HCT116 (cell line): ENCODE measurements around the gene ACOT6. TPM values are rescaled to one million over a fixed set of nuclear protein-coding genes. Genes with fewer than 3 reads are reported as not detected.

ENCODE experiments used
- ATAC-seq: fragments of 200-7000 bp; cut with Tn5 transposase; 2 replicates; pipeline ENCODE4 v1.9.1; 2020; ENCODE audit warnings: mild to moderate bottlenecking, moderate library complexity
- BruUV-seq: library from RNA; stranded (reverse); fragments of 400-500 nt; replicated peaks from 2 replicates; lab custom pipeline; 2021; lab: Mats Ljungman, UMichigan
- CTCF ChIA-PET: fragments of 300-600 bp; sonication (Branson Sonifier 250); formaldehyde crosslinking; loops from one replicate; lab custom pipeline; 2021; ENCODE audit warnings: antibody characterized with exemption; lab: Charles Lee
- POLR2A ChIA-PET: fragments of 300-600, 350-600 bp; sonication (Branson Sonifier 250); formaldehyde crosslinking; loops from one replicate; lab custom pipeline; 2021; ENCODE audit warnings: antibody characterized with exemption; lab: Charles Lee
- RAD21 ChIA-PET, 2 experiments: fragments of 300-600 bp; sonication (Branson Sonifier 250); formaldehyde crosslinking; loops; one replicate each; lab custom pipeline; 2023; ENCODE audit warnings: low total read pairs in 2 of 2; ENCODE audit not compliant: uncharacterized antibody in 2 of 2, unreplicated experiment in 2 of 2, low non-redundant PET in 1 of 2; lab: Charles Lee
- DNase-seq: peaks from one replicate; pipeline ENCODE4 v3.0.0-alpha.2; 2010; ENCODE audit warnings: low read depth, low spot score
- H2AFZ ChIP-seq: fragments of 200-600 bp; shearing (Covaris generic), sonication (generic); 2 replicates; pipeline ENCODE4 v1.6.1; 2017; ENCODE audit warnings: low read depth, mixed run types, mixed read lengths, antibody characterized with exemption, low read length; ENCODE audit not compliant: poor library complexity, severe bottlenecking
- H3K27ac ChIP-seq: 2 replicates; pipeline ENCODE4 v1.5.1; 2012; ENCODE audit warnings: low read depth, low read length
- H3K27me3 ChIP-seq: fragments of 200-600 bp; sonication (generic); 2 replicates; pipeline ENCODE4 v1.6.1; 2016; ENCODE audit warnings: mixed run types, low read length, mixed read lengths; ENCODE audit not compliant: insufficient read depth
- H3K36me3 ChIP-seq, 2 experiments: fragments of 200-500 bp in 1 of 2; fragments of 200-600 bp in 1 of 2; sonication (Bioruptor generic) in 1 of 2; sonication (generic) in 1 of 2; 2 replicates each; pipeline versions ENCODE4 v1.5.1 to v1.6.1; 2014 to 2016; ENCODE audit warnings: low read length in 2 of 2, inconsistent platforms in 1 of 2, mixed read lengths in 1 of 2, mixed run types in 1 of 2; ENCODE audit not compliant: insufficient read depth in 2 of 2, control insufficient read depth in 1 of 2
- H3K4me1 ChIP-seq, 2 experiments: fragments of 200-600 bp in 1 of 2; sonication (generic) in 1 of 2; 2 replicates each; pipeline versions ENCODE4 v1.5.1 to v1.6.1; 2012 to 2017; ENCODE audit warnings: low read length in 2 of 2, inconsistent platforms in 1 of 2, mild to moderate bottlenecking in 1 of 2, mixed read lengths in 1 of 2, mixed run types in 1 of 2, moderate library complexity in 1 of 2; ENCODE audit not compliant: insufficient read depth in 2 of 2, control insufficient read depth in 1 of 2
- H3K4me2 ChIP-seq: fragments of 200-600 bp; sonication (generic); 2 replicates; pipeline ENCODE4 v1.6.1; 2017; ENCODE audit warnings: mixed run types, low read length, mixed read lengths
- H3K4me3 ChIP-seq, 2 experiments: fragments of 200-600 bp in 1 of 2; sonication (generic) in 1 of 2; replicated peaks in 1 of 2; 2 replicates each; pipeline ENCODE4 v1.5.1; 2011 to 2016; ENCODE audit warnings: low read length in 2 of 2, control low read depth in 1 of 2, low read depth in 1 of 2, mild to moderate bottlenecking in 1 of 2, mixed read lengths in 1 of 2, mixed run types in 1 of 2
- H3K79me2 ChIP-seq: fragments of 200-600 bp; sonication (generic); 2 replicates; pipeline ENCODE4 v1.6.1; 2017; ENCODE audit warnings: mild to moderate bottlenecking, mixed run types, low read length, moderate library complexity, mixed read lengths; ENCODE audit not compliant: insufficient read depth
- H3K9ac ChIP-seq: fragments of 200-600 bp; sonication (generic); 2 replicates; pipeline ENCODE4 v1.6.1; 2016; ENCODE audit warnings: low read length, mixed read lengths
- H3K9me2 ChIP-seq: fragments of 200-600 bp; sonication (generic), shearing (Covaris generic); 2 replicates; pipeline ENCODE4 v1.6.1; 2017; ENCODE audit warnings: mixed run types, mild to moderate bottlenecking, moderate library complexity; ENCODE audit not compliant: insufficient read depth
- H3K9me3 ChIP-seq, 2 experiments: fragments of 200-500 bp in 1 of 2; fragments of 200-600 bp in 1 of 2; sonication (Bioruptor generic) in 1 of 2; sonication (generic) in 1 of 2; 2 replicates each; pipeline ENCODE4 v1.6.1; 2014 to 2017; ENCODE audit warnings: low read length in 2 of 2, mixed read lengths in 2 of 2, inconsistent platforms in 1 of 2, low read depth in 1 of 2, mild to moderate bottlenecking in 1 of 2, mixed run types in 1 of 2, moderate library complexity in 1 of 2; ENCODE audit not compliant: control insufficient read depth in 1 of 2, insufficient read depth in 1 of 2
- H4K20me1 ChIP-seq: fragments of 200-600 bp; sonication (generic), shearing (Covaris generic); 2 replicates; pipeline ENCODE4 v1.6.1; 2017; ENCODE audit warnings: mixed run types, mild to moderate bottlenecking, moderate library complexity; ENCODE audit not compliant: insufficient read depth
- ATF3 ChIP-seq: IDR thresholded peaks from 2 replicates; pipeline ENCODE4 v1.6.1; 2012
- CBX3 ChIP-seq: IDR thresholded peaks from 2 replicates; pipeline ENCODE4 v1.6.1; 2012; ENCODE audit warnings: low read depth
- EGR1 ChIP-seq: IDR thresholded peaks from 2 replicates; pipeline ENCODE4 v1.6.1; 2012; ENCODE audit warnings: low read depth
- ELF1 ChIP-seq: IDR thresholded peaks from 2 replicates; pipeline ENCODE4 v1.6.1; 2012; ENCODE audit warnings: low read depth, borderline replicate concordance
- EZH2 ChIP-seq: fragments of 200-600 bp; sonication (generic); IDR thresholded peaks from 2 replicates; pipeline ENCODE4 v1.6.1; 2017; ENCODE audit warnings: antibody characterized with exemption, mixed run types
- EZH2phosphoT487 ChIP-seq: fragments of 200-600 bp; IDR thresholded peaks from 2 replicates; pipeline ENCODE4 v1.6.1; 2018; ENCODE audit warnings: antibody characterized with exemption, borderline replicate concordance
- FOSL1 ChIP-seq: IDR thresholded peaks from 2 replicates; pipeline ENCODE4 v1.6.1; 2012; ENCODE audit warnings: low read depth
- JUND ChIP-seq: IDR thresholded peaks from 2 replicates; pipeline ENCODE4 v1.6.1; 2012
- MAX ChIP-seq: IDR thresholded peaks from 2 replicates; pipeline ENCODE4 v1.6.1; 2012
- POLR2A ChIP-seq: IDR thresholded peaks from 2 replicates; pipeline ENCODE4 v1.7.0; 2011; ENCODE audit warnings: borderline replicate concordance; ENCODE audit not compliant: insufficient read depth, insufficient read length; ENCODE audit errors: extremely low read depth
- RAD21 ChIP-seq: IDR thresholded peaks from 2 replicates; pipeline ENCODE4 v1.6.1; 2012; ENCODE audit warnings: low read depth, mild to moderate bottlenecking
- REST ChIP-seq: IDR thresholded peaks from 2 replicates; pipeline ENCODE4 v1.6.1; 2012; ENCODE audit warnings: low read depth
- SIN3A ChIP-seq: IDR thresholded peaks from 2 replicates; pipeline ENCODE4 v1.6.1; 2012; ENCODE audit warnings: low read depth
- SP1 ChIP-seq: IDR thresholded peaks from 2 replicates; pipeline ENCODE4 v1.6.1; 2012; ENCODE audit warnings: low read depth
- SRF ChIP-seq: IDR thresholded peaks from 2 replicates; pipeline ENCODE4 v1.6.1; 2012; ENCODE audit warnings: low read depth
- TCF7L2 ChIP-seq: IDR thresholded peaks from 2 replicates; pipeline ENCODE4 v1.7.0; 2011; ENCODE audit warnings: borderline replicate concordance, inconsistent platforms; ENCODE audit not compliant: insufficient read depth, insufficient read length; ENCODE audit errors: extremely low read depth
- YY1 ChIP-seq: IDR thresholded peaks from 2 replicates; pipeline ENCODE4 v1.6.1; 2011; ENCODE audit warnings: low read length, low read depth, moderate library complexity, mild to moderate bottlenecking; ENCODE audit not compliant: insufficient replicate concordance; ENCODE audit errors: extremely low read depth
- ZBTB33 ChIP-seq: IDR thresholded peaks from 2 replicates; pipeline ENCODE4 v1.6.1; 2011; ENCODE audit warnings: mild to moderate bottlenecking, low read length, moderate library complexity; ENCODE audit not compliant: insufficient replicate concordance; ENCODE audit errors: extremely low read depth
- ZFX ChIP-seq: fragments of 450-650 bp; IDR thresholded peaks from 2 replicates; pipeline ENCODE4 v1.6.1; 2017
- ZNF274 ChIP-seq: fragments of 200-500 bp; sonication (Bioruptor generic); IDR thresholded peaks from 2 replicates; pipeline ENCODE4 v1.6.1; 2014; ENCODE audit warnings: mild to moderate bottlenecking, low read depth, low read length, inconsistent platforms
- intact Hi-C: fragments of 100-400 bp; cut with micrococcal nuclease; formaldehyde crosslinking; loops from 2 replicates; pipeline ENCODE4 v1.10.0; 2022
- total RNA-seq: library from RNA; stranded (reverse); gene quantifications from one replicate; pipeline ENCODE4 v1.2.1, GENCODE V29; 2021; ENCODE audit not compliant: unreplicated experiment

Gene ACOT6
- total RNA-seq, 1 experiment from 2014 or later: not detected

- TF ChIP-seq SRF (no peak), JUND (no peak), YY1 (no peak)
- TF ChIP-seq, all 23 proteins: peak for 0
Measured at GRCh38 chr14:73661872-73662271, 49.6 kb downstream of the ACOT6 start (continued).

GRCh38 chr14:73662487-73662943 is 50.2 kb downstream of the ACOT6 start:
- Histone ChIP-seq H3K27ac (peak overlapping the region; percentile 14; the same call in 1 of the 2 replicates), H2AFZ (no peak overlapping the region), H3K27me3 (no peaks in the 10 kb centered on the region), H3K4me3 (no peak overlapping the region), H3K9me2 (no peaks in the 10 kb centered on the region), H3K36me3 (no peaks in the 10 kb centered on the region), H3K4me2 (peak overlapping the region; percentile 49), H3K79me2 (no peaks in the 10 kb centered on the region), H3K4me1 (peaks cover 5 to 13% of the 10 kb centered on the region in 2 experiments), H3K9ac (no peak overlapping the region), H4K20me1 (no peaks in the 10 kb centered on the region), H3K9me3 (no peaks in the 10 kb centered on the region)
- CTCF ChIA-PET: interaction anchor here (0.7 to 1.2 kb wide), 4 partner anchors 19 to 490 kb away, joined by 3 to 4 read pairs (median 3); no protein-coding TSS in a partner anchor
- RAD21 ChIA-PET: interaction anchor here in 1 of 2 experiments (0.6 kb wide), 1 partner anchor 52 kb away, joined by 5 read pairs; the partner anchor contains the start of gene PNMA1
- no TSS peak for BruUV-seq
- POLR2A ChIA-PET: interaction anchor here (0.8 kb wide), 1 partner anchor 288 kb away, joined by 3 read pairs; the partner anchor contains the start of genes COQ6 and FAM161B
- intact Hi-C loops: no loop called here
- ATAC-seq (peak; percentile 100), DNase-seq (peak; percentile 85)
- no peak for TF ChIP-seq REST
- no peak for TF ChIP-seq ZNF274
- TF ChIP-seq MAX: peak; percentile 80
- TF ChIP-seq TCF7L2: no peak
- peak; percentile 52; the same call in 1 of the 2 replicates for TF ChIP-seq SIN3A
- peak; percentile 45; the same call in 1 of the 2 replicates for TF ChIP-seq SP1
- peak; percentile 87 for TF ChIP-seq FOSL1
- no peak for TF ChIP-seq ELF1
- TF ChIP-seq SRF: peak; percentile 69; the same call in 1 of the 2 replicates
- TF ChIP-seq POLR2A: no peak
- TF ChIP-seq RAD21: peak; percentile 56
- peak; percentile 36; the same call in 1 of the 2 replicates for TF ChIP-seq ATF3
- no peak for TF ChIP-seq EZH2phosphoT487
- no peak for TF ChIP-seq EGR1
- peak; percentile 82 for TF ChIP-seq CBX3
- peak; percentile 86 for TF ChIP-seq JUND
- TF ChIP-seq ZFX: no peak
- no peak for TF ChIP-seq ZBTB33
- no peak for TF ChIP-seq YY1
- TF ChIP-seq EZH2: no peak
